ENCODE measurements around the gene SCYGR5.
A peak's percentile ranks its signal among the peaks of the same experiment; 100 is the strongest.
"Not testable (repeated sequence)": the region's sequence is repeated elsewhere in the genome, so short reads cannot be mapped to it uniquely, and the experiment has no call there.

Gene SCYGR5

DNA sequence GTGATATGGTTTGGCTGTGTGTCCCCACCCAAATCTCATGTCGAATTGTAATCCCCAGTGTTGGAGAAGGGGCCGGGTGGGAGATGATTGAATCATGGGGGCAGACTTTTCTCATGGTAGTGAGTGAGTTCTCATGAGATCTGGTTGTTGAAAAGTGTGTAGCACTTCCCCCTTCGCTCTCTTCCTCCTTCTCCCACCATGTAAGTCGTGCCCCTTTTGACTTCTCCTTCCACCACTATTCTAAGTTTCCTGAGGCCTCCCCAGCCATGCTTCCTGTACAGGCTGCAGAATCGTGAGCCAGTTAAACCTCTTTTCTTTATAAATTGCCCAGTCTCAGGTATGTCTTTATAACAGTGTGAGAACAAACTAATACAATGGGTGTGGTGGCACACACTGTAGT, 7.0 kb downstream of the SCYGR5 start:
- H3K36me3 ChIP-seq (ENCODE audit: insufficient read depth, low read length): not testable (repeated sequence)

DNA sequence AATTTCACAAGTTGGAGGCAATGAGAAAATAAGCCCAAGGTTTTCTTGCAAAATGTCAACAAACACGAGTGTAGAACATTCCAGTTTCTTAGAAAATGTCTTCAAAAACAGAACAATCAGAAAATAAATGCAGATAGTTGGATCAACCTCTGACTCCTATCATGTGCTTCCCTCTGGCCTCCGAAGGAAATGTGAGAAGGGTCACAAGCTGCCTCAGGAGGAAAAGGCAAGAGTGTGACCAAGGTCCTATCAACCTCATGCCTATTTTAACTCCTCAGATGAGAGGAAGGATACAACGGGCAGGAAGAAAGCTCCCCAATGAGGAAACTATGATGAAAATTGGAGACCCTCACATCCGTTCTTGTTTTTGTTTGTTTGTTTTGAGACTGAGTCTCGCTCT, 7.9 kb downstream of the SCYGR5 start:
- H2AFZ ChIP-seq (ENCODE audit: low read length, unreplicated experiment): no peak overlapping the region
- H3K36me3 ChIP-seq (ENCODE audit: insufficient read depth, low read length): no peaks in the 10 kb centered on the region
- no peaks in the 10 kb centered on the region for H3K79me2 ChIP-seq (ENCODE audit: control insufficient read depth, insufficient read depth, low read length, unreplicated experiment)
- no peaks in the 10 kb centered on the region for H3K4me1 ChIP-seq (ENCODE audit: control insufficient read depth, insufficient read depth, low read length, unreplicated experiment)
- H3K27ac ChIP-seq (ENCODE audit: low read depth, low read length): no peak overlapping the region
- H3K4me3 ChIP-seq (ENCODE audit: low read depth, low read length): no peak overlapping the region
- H3K27me3 ChIP-seq (ENCODE audit: insufficient read depth, low read length): no peaks in the 10 kb centered on the region

More for the DNA sequence above, 7.0 kb downstream of the SCYGR5 start:
- H3K4me3 ChIP-seq (ENCODE audit: low read depth, low read length); H2AFZ ChIP-seq (ENCODE audit: low read length, unreplicated experiment); H3K79me2 ChIP-seq (ENCODE audit: control insufficient read depth, insufficient read depth, low read length, unreplicated experiment); H3K27ac ChIP-seq (ENCODE audit: low read depth, low read length); H3K4me1 ChIP-seq (ENCODE audit: control insufficient read depth, insufficient read depth, low read length, unreplicated experiment); H3K27me3 ChIP-seq (ENCODE audit: insufficient read depth, low read length): not testable (repeated sequence)

DNA sequence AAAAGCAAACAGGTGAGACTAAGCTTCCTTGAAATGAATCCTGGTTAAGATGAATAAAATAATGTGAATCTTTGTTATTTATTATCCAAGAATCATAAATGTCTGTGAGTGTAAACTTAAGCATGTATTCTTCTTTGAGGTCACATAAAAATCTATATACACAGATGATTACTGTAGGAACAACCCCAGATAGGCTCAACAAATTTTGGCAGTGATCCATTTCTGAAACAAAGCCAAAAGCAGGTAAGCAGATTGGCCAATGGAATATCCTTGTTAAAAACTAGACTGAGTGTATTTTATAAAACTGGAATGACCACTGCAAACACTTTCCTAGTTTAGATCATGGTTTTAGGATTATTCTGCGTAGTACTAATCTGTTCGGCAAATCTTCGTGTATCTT, 11.3 kb downstream of the SCYGR5 start:
- no peak overlapping the region for H3K4me3 ChIP-seq (ENCODE audit: low read depth, low read length)
- H3K4me1 ChIP-seq (ENCODE audit: control insufficient read depth, insufficient read depth, low read length, unreplicated experiment): no peaks in the 10 kb centered on the region
- H3K36me3 ChIP-seq (ENCODE audit: insufficient read depth, low read length): no peaks in the 10 kb centered on the region
- H2AFZ ChIP-seq (ENCODE audit: low read length, unreplicated experiment): no peak overlapping the region
- no peaks in the 10 kb centered on the region for H3K79me2 ChIP-seq (ENCODE audit: control insufficient read depth, insufficient read depth, low read length, unreplicated experiment)
- H3K27me3 ChIP-seq (ENCODE audit: insufficient read depth, low read length): no peaks in the 10 kb centered on the region
- no peak overlapping the region for H3K27ac ChIP-seq (ENCODE audit: low read depth, low read length)

DNA sequence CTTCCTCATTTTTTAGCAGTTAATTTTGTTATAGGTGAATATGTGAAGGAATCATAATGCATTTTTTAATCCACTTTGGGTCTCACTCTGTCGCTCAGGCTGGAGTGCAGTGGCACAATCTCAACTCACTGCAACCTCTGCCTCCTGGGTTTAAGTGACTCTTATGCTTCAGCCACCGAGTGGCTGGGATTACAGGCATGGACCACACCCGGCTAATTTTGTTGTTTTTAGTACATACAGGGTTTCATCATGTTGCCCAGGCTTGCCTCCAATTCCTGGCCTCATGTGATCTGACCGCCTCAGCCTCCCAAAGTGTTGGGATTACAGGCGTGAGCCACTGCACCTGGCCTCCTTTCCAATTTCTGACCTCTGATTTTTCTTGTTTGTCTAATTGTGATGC, 17.7 kb downstream of the SCYGR5 start:
- no peak overlapping the region for H2AFZ ChIP-seq (ENCODE audit: low read length, unreplicated experiment)
- no peaks in the 10 kb centered on the region for H3K4me1 ChIP-seq (ENCODE audit: control insufficient read depth, insufficient read depth, low read length, unreplicated experiment)
- no peaks in the 10 kb centered on the region for H3K79me2 ChIP-seq (ENCODE audit: control insufficient read depth, insufficient read depth, low read length, unreplicated experiment)
- no peaks in the 10 kb centered on the region for H3K36me3 ChIP-seq (ENCODE audit: insufficient read depth, low read length)
- no peak overlapping the region for H3K27ac ChIP-seq (ENCODE audit: low read depth, low read length)
- H3K4me3 ChIP-seq (ENCODE audit: low read depth, low read length): no peak overlapping the region
- H3K27me3 ChIP-seq (ENCODE audit: insufficient read depth, low read length): no peaks in the 10 kb centered on the region

DNA sequence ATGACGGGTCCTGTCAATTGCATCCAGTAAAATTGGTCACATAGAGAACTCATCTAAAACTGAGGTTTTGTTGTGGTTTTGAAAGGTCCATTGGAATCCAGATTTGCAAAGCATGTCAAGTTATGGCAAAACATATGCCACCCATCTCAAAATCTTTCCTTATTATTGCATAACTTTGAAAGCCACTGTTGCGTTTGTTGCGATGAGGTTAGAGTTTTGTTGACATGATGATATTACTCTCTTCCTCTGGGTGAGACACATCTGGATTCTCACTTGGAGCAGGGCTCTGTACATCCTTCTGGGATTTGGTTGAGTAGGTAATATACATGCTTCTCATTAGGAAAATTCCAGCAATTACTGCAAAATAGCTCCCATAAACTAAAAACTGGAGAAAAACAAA, 20.6 kb downstream of the SCYGR5 start:
- no peaks in the 10 kb centered on the region for H3K36me3 ChIP-seq (ENCODE audit: insufficient read depth, low read length)
- no peak overlapping the region for H3K4me3 ChIP-seq (ENCODE audit: low read depth, low read length)
- H3K79me2 ChIP-seq (ENCODE audit: control insufficient read depth, insufficient read depth, low read length, unreplicated experiment): no peaks in the 10 kb centered on the region
- H3K27me3 ChIP-seq (ENCODE audit: insufficient read depth, low read length): peaks cover under 1% of the 10 kb centered on the region; the same call in 1 of the 2 replicates
- no peak overlapping the region for H3K27ac ChIP-seq (ENCODE audit: low read depth, low read length)
- H2AFZ ChIP-seq (ENCODE audit: low read length, unreplicated experiment): no peak overlapping the region
- H3K4me1 ChIP-seq (ENCODE audit: control insufficient read depth, insufficient read depth, low read length, unreplicated experiment): no peaks in the 10 kb centered on the region

DNA sequence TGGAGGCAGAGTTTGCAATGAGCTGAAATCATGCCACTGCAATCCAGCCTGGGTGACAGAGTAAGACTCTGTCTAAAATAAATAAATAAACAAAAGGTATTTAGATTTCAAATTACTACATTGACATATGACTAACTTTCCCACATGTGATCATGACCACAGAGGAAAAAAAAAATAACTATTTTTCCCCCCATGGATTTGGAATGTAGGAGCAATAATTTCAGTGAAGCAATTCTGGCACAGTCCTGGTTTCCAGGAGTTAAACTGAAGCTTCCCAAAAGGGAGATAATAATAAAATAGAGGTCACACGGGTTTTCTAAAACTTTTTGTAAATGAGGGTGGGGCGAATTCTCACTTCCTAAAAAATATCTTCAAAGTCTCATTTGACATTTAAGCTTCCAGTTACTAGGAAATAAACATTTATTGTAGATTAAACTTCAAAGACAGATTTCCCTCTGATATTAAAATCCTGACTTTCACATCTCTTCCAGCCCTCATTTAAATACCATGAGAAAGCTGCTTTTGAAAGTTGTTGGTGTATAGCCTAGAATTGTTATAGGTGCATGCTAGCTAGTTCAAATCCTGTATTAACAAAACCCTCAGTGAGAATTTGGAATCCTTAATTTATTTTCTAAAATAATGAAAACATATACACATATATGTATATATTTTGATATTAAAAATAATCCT, 30.5 kb downstream of the SCYGR5 start:
- Histone ChIP-seq H2AFZ (ENCODE audit: low read length, unreplicated experiment) (no peak overlapping the region), H3K27ac (ENCODE audit: low read depth, low read length) (no peak overlapping the region), H3K27me3 (ENCODE audit: insufficient read depth, low read length) (peaks cover 14% of the 10 kb centered on the region; the same call in 1 of the 2 replicates), H3K4me1 (ENCODE audit: control insufficient read depth, insufficient read depth, low read length, unreplicated experiment) (no peaks in the 10 kb centered on the region), H3K4me3 (ENCODE audit: low read depth, low read length) (no peak overlapping the region), H3K36me3 (ENCODE audit: insufficient read depth, low read length) (no peaks in the 10 kb centered on the region), H3K79me2 (ENCODE audit: control insufficient read depth, insufficient read depth, low read length, unreplicated experiment) (no peaks in the 10 kb centered on the region)

DNA sequence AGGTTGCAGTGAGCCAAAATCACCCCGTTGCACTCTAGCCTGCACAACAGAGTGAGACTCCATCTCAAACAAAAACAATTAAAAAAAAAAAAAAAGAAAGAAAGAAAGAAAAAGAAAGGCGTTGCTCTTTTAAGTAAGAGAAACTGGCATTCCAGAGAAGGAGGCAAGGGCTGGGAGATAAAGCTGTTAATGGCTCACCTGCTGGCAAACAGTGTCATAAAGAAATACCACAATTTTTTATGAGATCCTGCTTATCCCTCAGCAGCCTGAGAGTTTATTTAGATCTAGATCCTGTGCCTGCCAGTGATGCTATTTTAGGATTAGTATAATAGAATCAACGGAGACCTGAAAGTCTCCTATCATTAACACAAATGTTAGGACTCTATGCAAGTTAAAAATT, 35.0 kb downstream of the SCYGR5 start:
- Histone ChIP-seq H3K27ac (ENCODE audit: low read depth, low read length) (no peak overlapping the region), H3K27me3 (ENCODE audit: insufficient read depth, low read length) (no peaks in the 10 kb centered on the region), H3K4me3 (ENCODE audit: low read depth, low read length) (no peak overlapping the region), H3K36me3 (ENCODE audit: insufficient read depth, low read length) (no peaks in the 10 kb centered on the region), H3K79me2 (ENCODE audit: control insufficient read depth, insufficient read depth, low read length, unreplicated experiment) (no peaks in the 10 kb centered on the region), H3K4me1 (ENCODE audit: control insufficient read depth, insufficient read depth, low read length, unreplicated experiment) (peaks cover 10% of the 10 kb centered on the region), H2AFZ (ENCODE audit: low read length, unreplicated experiment) (no peak overlapping the region)

DNA sequence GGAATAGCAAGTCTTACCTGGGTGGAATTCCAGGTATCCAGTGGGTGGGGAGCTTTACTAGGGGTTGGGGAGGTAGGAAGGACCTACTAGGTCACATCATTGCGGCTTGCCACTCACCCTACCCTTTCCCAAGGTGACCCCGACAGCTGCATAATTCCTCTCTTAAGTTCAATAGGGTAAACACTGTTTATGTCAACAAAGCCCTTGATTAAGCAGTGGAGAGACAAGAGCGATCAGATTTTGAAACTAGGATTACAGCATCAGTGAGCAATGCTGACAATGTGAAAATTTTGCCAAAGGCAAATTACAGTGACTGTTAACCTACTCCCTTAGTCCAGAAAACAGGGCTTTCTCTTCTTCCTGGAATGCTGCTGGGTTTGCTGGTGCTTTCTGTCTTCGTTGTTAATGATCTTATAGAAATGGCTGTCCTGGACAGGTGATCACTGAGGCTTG, 36.7 kb downstream of the SCYGR5 start:
- Histone ChIP-seq H3K4me3 (ENCODE audit: low read depth, low read length) (peak overlapping the region; percentile 5; the same call in 1 of the 2 replicates), H3K36me3 (ENCODE audit: insufficient read depth, low read length) (no peaks in the 10 kb centered on the region), H3K79me2 (ENCODE audit: control insufficient read depth, insufficient read depth, low read length, unreplicated experiment) (no peaks in the 10 kb centered on the region), H3K4me1 (ENCODE audit: control insufficient read depth, insufficient read depth, low read length, unreplicated experiment) (peaks cover 10% of the 10 kb centered on the region), H3K27ac (ENCODE audit: low read depth, low read length) (no peak overlapping the region), H3K27me3 (ENCODE audit: insufficient read depth, low read length) (no peaks in the 10 kb centered on the region), H2AFZ (ENCODE audit: low read length, unreplicated experiment) (no peak overlapping the region)

DNA sequence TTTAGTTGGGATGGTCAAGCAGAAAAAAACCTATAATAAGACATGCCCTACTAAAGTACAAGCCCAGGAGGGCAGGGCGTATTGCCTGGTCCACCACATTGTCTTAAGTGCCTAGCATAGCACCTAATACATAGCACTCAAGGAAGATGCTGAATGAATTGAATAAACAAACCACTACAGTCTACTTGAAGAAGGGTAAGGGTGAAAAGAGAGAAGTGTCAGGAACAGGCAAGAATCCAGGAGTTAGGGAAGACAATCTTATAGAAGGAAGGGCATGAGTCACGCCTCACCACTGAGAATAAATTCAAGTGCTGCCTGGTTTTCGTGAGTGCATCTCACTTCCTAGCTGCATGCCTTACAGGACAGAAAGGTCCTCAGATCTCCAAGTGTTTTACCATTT, 37.4 kb downstream of the SCYGR5 start:
- Histone ChIP-seq H3K36me3 (ENCODE audit: insufficient read depth, low read length) (no peaks in the 10 kb centered on the region), H3K27me3 (ENCODE audit: insufficient read depth, low read length) (no peaks in the 10 kb centered on the region), H3K4me1 (ENCODE audit: control insufficient read depth, insufficient read depth, low read length, unreplicated experiment) (peaks cover 10% of the 10 kb centered on the region), H2AFZ (ENCODE audit: low read length, unreplicated experiment) (no peak overlapping the region), H3K27ac (ENCODE audit: low read depth, low read length) (no peak overlapping the region), H3K79me2 (ENCODE audit: control insufficient read depth, insufficient read depth, low read length, unreplicated experiment) (no peaks in the 10 kb centered on the region), H3K4me3 (ENCODE audit: low read depth, low read length) (peak overlapping the region; percentile 5; the same call in 1 of the 2 replicates)

DNA sequence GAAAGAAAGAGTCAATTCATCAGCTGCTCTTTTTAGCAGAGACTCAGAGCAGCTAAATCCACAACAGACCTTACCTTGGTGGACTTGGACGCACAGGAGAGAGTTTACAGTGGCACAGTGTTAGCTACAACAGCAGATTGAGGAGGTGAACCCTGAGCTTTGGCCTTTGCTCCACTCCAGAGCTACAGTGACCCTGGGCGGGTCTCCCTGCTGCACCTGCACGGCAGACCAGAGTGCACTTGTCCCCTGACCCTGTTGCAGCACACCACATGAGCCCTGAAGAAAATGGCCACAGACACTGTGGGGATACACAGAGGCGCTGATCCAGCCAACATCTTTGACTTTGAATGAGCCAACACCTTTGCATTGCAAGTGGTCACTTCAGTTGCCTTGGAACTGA, 40.3 kb downstream of the SCYGR5 start:
- Histone ChIP-seq H2AFZ (ENCODE audit: low read length, unreplicated experiment) (no peak overlapping the region), H3K36me3 (ENCODE audit: insufficient read depth, low read length) (no peaks in the 10 kb centered on the region), H3K27me3 (ENCODE audit: insufficient read depth, low read length) (no peaks in the 10 kb centered on the region), H3K79me2 (ENCODE audit: control insufficient read depth, insufficient read depth, low read length, unreplicated experiment) (no peaks in the 10 kb centered on the region), H3K4me1 (ENCODE audit: control insufficient read depth, insufficient read depth, low read length, unreplicated experiment) (peaks cover 10% of the 10 kb centered on the region), H3K4me3 (ENCODE audit: low read depth, low read length) (no peak overlapping the region), H3K27ac (ENCODE audit: low read depth, low read length) (no peak overlapping the region)

DNA sequence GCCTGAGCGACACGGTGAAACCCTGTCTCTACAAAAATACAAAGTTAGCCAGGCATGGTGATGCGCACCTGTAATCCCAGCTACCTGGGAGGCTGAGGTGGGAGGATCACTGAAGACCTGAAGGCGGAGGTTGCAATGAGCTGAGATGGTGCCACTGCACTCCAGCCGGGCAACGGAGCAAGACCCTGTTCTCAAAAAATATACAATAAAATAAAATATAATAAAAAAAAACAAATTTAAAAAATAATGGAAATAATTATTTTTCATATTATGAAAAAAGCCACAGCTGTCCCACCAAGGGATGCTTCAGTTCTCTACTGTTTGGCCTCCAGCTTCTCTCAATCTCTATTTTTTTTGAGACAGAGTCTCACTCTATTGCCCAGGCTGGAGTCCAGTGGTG, 40.8 kb downstream of the SCYGR5 start:
- Histone ChIP-seq H3K27me3 (ENCODE audit: insufficient read depth, low read length) (no peaks in the 10 kb centered on the region), H3K4me3 (ENCODE audit: low read depth, low read length) (no peak overlapping the region), H3K36me3 (ENCODE audit: insufficient read depth, low read length) (no peaks in the 10 kb centered on the region), H3K27ac (ENCODE audit: low read depth, low read length) (no peak overlapping the region), H3K79me2 (ENCODE audit: control insufficient read depth, insufficient read depth, low read length, unreplicated experiment) (no peaks in the 10 kb centered on the region), H3K4me1 (ENCODE audit: control insufficient read depth, insufficient read depth, low read length, unreplicated experiment) (peaks cover 10% of the 10 kb centered on the region), H2AFZ (ENCODE audit: low read length, unreplicated experiment) (no peak overlapping the region)
